Neural cell (in vitro differentiated cells): ENCODE results near the gene STRN3. TPM values are rescaled to one million over a fixed set of nuclear protein-coding genes. Genes with fewer than 3 reads are reported as not detected.

ENCODE experiments used
- H2AFZ ChIP-seq: fragments of 200-600, 300-800 bp; sonication (generic), shearing (Covaris generic); 2 replicates; pipeline ENCODE4 v1.6.0; 2014; ENCODE audit warnings: low read depth, mild to moderate bottlenecking, antibody characterized with exemption, low read length, moderate library complexity
- H3F3A ChIP-seq: fragments of 200-600 bp; shearing (Covaris generic); 2 replicates; pipeline ENCODE4 v1.6.1; 2016; ENCODE audit warnings: mild to moderate bottlenecking, moderate library complexity, mixed read lengths, antibody characterized with exemption, low read length; ENCODE audit not compliant: insufficient read depth, poor library complexity, severe bottlenecking
- H3K27ac ChIP-seq: fragments of 200-600, 300-800 bp; sonication (generic), shearing (Covaris generic); 2 replicates; pipeline ENCODE4 v1.5.1; 2014; ENCODE audit warnings: mild to moderate bottlenecking, low read length, moderate library complexity
- H3K27me3 ChIP-seq: fragments of 300-800, 200-600 bp; sonication (generic), shearing (Covaris generic); 2 replicates; pipeline ENCODE4 v1.6.0; 2014; ENCODE audit warnings: mild to moderate bottlenecking, low read depth, low read length, moderate library complexity; ENCODE audit not compliant: insufficient read depth
- H3K36me3 ChIP-seq: fragments of 300-800, 200-600 bp; sonication (generic), shearing (Covaris generic); 2 replicates; pipeline ENCODE4 v1.5.1; 2014; ENCODE audit warnings: mild to moderate bottlenecking, antibody characterized with exemption, low read length, moderate library complexity; ENCODE audit not compliant: insufficient read depth
- H3K4me2 ChIP-seq: fragments of 300-800, 200-600 bp; sonication (generic), shearing (Covaris generic); 2 replicates; pipeline ENCODE4 v1.6.0; 2014; ENCODE audit warnings: mild to moderate bottlenecking, low read length
- H3K4me3 ChIP-seq: fragments of 300-800, 200-600 bp; sonication (generic), shearing (Covaris generic); 2 replicates; pipeline ENCODE4 v1.5.1; 2014; ENCODE audit warnings: mild to moderate bottlenecking, low read length, moderate library complexity
- H3K79me2 ChIP-seq: fragments of 200-600 bp; shearing (Covaris generic); replicated peaks from 2 replicates; pipeline ENCODE4 v1.6.0; 2014; ENCODE audit warnings: mild to moderate bottlenecking, low read length, moderate library complexity; ENCODE audit not compliant: insufficient read depth
- H3K9ac ChIP-seq: fragments of 300-800, 200-600 bp; sonication (generic), shearing (Covaris generic); 2 replicates; pipeline ENCODE4 v1.6.1; 2016; ENCODE audit warnings: mild to moderate bottlenecking, low read length, mixed read lengths
- H3K9me2 ChIP-seq: fragments of 200-600 bp; shearing (Covaris generic); 2 replicates; pipeline ENCODE4 v1.6.1; 2016; ENCODE audit warnings: mild to moderate bottlenecking, low read length, mixed read lengths; ENCODE audit not compliant: insufficient read depth
- H3K9me3 ChIP-seq: fragments of 200-600, 300-800 bp; sonication (generic), shearing (Covaris generic); 2 replicates; pipeline ENCODE4 v1.6.1; 2016; ENCODE audit warnings: mild to moderate bottlenecking, mixed run types, low read length, moderate library complexity, mixed read lengths
- H4K20me1 ChIP-seq: fragments of 200-600 bp; shearing (Covaris generic); 2 replicates; pipeline ENCODE4 v1.6.1; 2016; ENCODE audit warnings: mild to moderate bottlenecking, mixed run types; ENCODE audit not compliant: insufficient read depth
- CTCF ChIP-seq: fragments of 450-650 bp; IDR thresholded peaks from 2 replicates; pipeline ENCODE4 v1.5.1; 2014; ENCODE audit warnings: antibody characterized with exemption, mild to moderate bottlenecking, moderate library complexity; ENCODE audit not compliant: poor library complexity, severe bottlenecking
- EP300 ChIP-seq: fragments of 450-650 bp; conservative IDR thresholded peaks from 2 replicates; pipeline ENCODE4 v1.6.1; 2014; ENCODE audit warnings: antibody characterized with exemption, mild to moderate bottlenecking, moderate library complexity; ENCODE audit not compliant: poor library complexity, severe bottlenecking
- EZH2 ChIP-seq: fragments of 200-600, 300-800 bp; shearing (Covaris generic), sonication (generic); IDR thresholded peaks from 2 replicates; pipeline ENCODE4 v1.6.1; 2014; ENCODE audit warnings: antibody characterized with exemption, low read length, borderline replicate concordance, mild to moderate bottlenecking; ENCODE audit not compliant: insufficient read depth, poor library complexity, severe bottlenecking
- MXI1 ChIP-seq: fragments of 450-650 bp; conservative IDR thresholded peaks from 2 replicates; pipeline ENCODE4 v1.6.1; 2014; ENCODE audit warnings: antibody characterized with exemption, mild to moderate bottlenecking; ENCODE audit not compliant: poor library complexity, severe bottlenecking
- POLR2AphosphoS5 ChIP-seq: IDR thresholded peaks from 2 replicates; pipeline ENCODE4 v1.6.1; 2012
- RAD21 ChIP-seq: fragments of 450-650 bp; conservative IDR thresholded peaks from 2 replicates; pipeline ENCODE4 v1.6.1; 2014; ENCODE audit warnings: antibody characterized with exemption, mild to moderate bottlenecking, moderate library complexity
- REST ChIP-seq: IDR thresholded peaks from 2 replicates; pipeline ENCODE4 v1.6.1; 2012; ENCODE audit warnings: borderline replicate concordance
- SMC3 ChIP-seq: fragments of 450-650 bp; conservative IDR thresholded peaks from 2 replicates; pipeline ENCODE4 v1.6.1; 2014; ENCODE audit warnings: antibody characterized with exemption, mild to moderate bottlenecking, moderate library complexity; ENCODE audit not compliant: poor library complexity
- TAF1 ChIP-seq: IDR thresholded peaks from 2 replicates; pipeline ENCODE4 v1.6.1; 2012; ENCODE audit warnings: low read depth
- polyA plus RNA-seq: library from polyadenylated mRNA; depleted of rRNA; stranded (reverse); fragments of >200 nt; gene quantifications from 2 replicates; pipeline ENCODE4 v1.2.3, GENCODE V29; 2014

STRN3 gene
- polyA plus RNA-seq, 1 donor from 2014 or later = 60.1 TPM

- Histone ChIP-seq H2AFZ (no peak overlapping the region), H4K20me1 (no peaks in the 10 kb centered on the region), H3F3A (no peaks in the 10 kb centered on the region), H3K27ac (no peak overlapping the region), H3K79me2 (peaks cover 66% of the 10 kb centered on the region), H3K27me3 (no peaks in the 10 kb centered on the region), H3K9me2 (no peaks in the 10 kb centered on the region), H3K4me2 (no peak overlapping the region), H3K4me3 (no peak overlapping the region), H3K36me3 (peaks cover 4% of the 10 kb centered on the region), H3K9me3 (no peaks in the 10 kb centered on the region), H3K9ac (no peak overlapping the region)
- TF ChIP-seq MXI1 (no peak), POLR2AphosphoS5 (no peak), CTCF (no peak), RAD21 (no peak), SMC3 (no peak), TAF1 (no peak)
These were observed 15.2 kb downstream of the STRN3 start for GRCh38 chr14:31010935-31011334.

- no peaks in the 10 kb centered on the region for H3K9me2 ChIP-seq
- TF ChIP-seq REST = no peak
- no peak for TF ChIP-seq EZH2
- TF ChIP-seq RAD21 = no peak
- TF ChIP-seq SMC3 = no peak
- no peak for TF ChIP-seq CTCF
- TF ChIP-seq POLR2AphosphoS5 = no peak
- TF ChIP-seq EP300 = no peak
- no peaks in the 10 kb centered on the region for H4K20me1 ChIP-seq
- H3K27me3 ChIP-seq = no peaks in the 10 kb centered on the region
- peaks cover 64% of the 10 kb centered on the region for H3K79me2 ChIP-seq
- H3K4me2 ChIP-seq = no peak overlapping the region
- H3K27ac ChIP-seq = no peak overlapping the region
- H3K9me3 ChIP-seq = no peaks in the 10 kb centered on the region
- no peak overlapping the region for H2AFZ ChIP-seq
- H3F3A ChIP-seq = no peaks in the 10 kb centered on the region
- no peak overlapping the region for H3K9ac ChIP-seq
- no peak overlapping the region for H3K4me3 ChIP-seq
- H3K36me3 ChIP-seq = peaks cover 4% of the 10 kb centered on the region
These were observed 16.2 kb downstream of the STRN3 start for GRCh38 chr14:31009836-31010574.
